Thyroid gland (tissue), 4 donors: ENCODE measurements around the gene ZNF280D. TPM values are rescaled to one million over a fixed set of nuclear protein-coding genes. Genes with fewer than 3 reads are reported as not detected.
"Not testable (repeated sequence)": the region's sequence is repeated elsewhere in the genome, so short reads cannot be mapped to it uniquely, and the experiment has no call there.

Experiments
- DNase-seq, 2 donors: peaks; one replicate each; pipeline ENCODE4 v3.0.0-alpha.2; 2019
- H3K27ac ChIP-seq, 3 donors: fragments of 200-600 bp; sonication (generic); 1 replicate in 2 of 3; 2 replicates in 1 of 3; pipeline ENCODE4 v1.5.1; 2016 to 2019; ENCODE audit warnings: mild to moderate bottlenecking in 1 of 3, moderate library complexity in 1 of 3
- H3K27me3 ChIP-seq: fragments of 200-600 bp; sonication (generic); one replicate; pipeline ENCODE4 v1.5.1; 2019
- H3K36me3 ChIP-seq, 2 donors: fragments of 200-600 bp; sonication (generic); one replicate each; pipeline ENCODE4 v1.5.1; 2016 to 2019
- H3K4me1 ChIP-seq, 2 donors: fragments of 200-600 bp; sonication (generic); one replicate each; pipeline ENCODE4 v1.5.1; 2017 to 2019
- H3K4me3 ChIP-seq, 3 donors: fragments of 200-600 bp; sonication (generic); replicated peaks in 1 of 3; 1 replicate in 2 of 3; 2 replicates in 1 of 3; pipeline ENCODE4 v1.5.1; 2016; ENCODE audit warnings: mild to moderate bottlenecking in 1 of 3
- H3K9me3 ChIP-seq: fragments of 200-600 bp; sonication (generic); one replicate; pipeline ENCODE4 v1.5.1; 2017
- CTCF ChIP-seq, 6 experiments: fragments of 200-600 bp in 3 of 6; fragments of 450-650 bp in 3 of 6; sonication (generic) in 3 of 6; IDR thresholded peaks; one replicate each; pipeline ENCODE4 v1.5.1; 2016 to 2019; ENCODE audit warnings: antibody characterized with exemption in 6 of 6, mild to moderate bottlenecking in 2 of 6, inconsistent platforms in 1 of 6, moderate library complexity in 1 of 6
- POLR2A ChIP-seq, 2 donors: fragments of 450-650 bp; IDR thresholded peaks; one replicate each; pipeline ENCODE4 v1.6.1; 2017; ENCODE audit warnings: antibody characterized with exemption in 2 of 2, mild to moderate bottlenecking in 2 of 2, moderate library complexity in 1 of 2
- WGBS, 2 donors: methylation state at CpG; one replicate each; pipeline ENCODE4 v1.1.5; 2017; 5-methylcytosine and 5-hydroxymethylcytosine counted together
- intact Hi-C: fragments of 100-400 bp; cut with DNase I; formaldehyde crosslinking; loops from one replicate; pipeline ENCODE4 v1.15.1; 2023
- total RNA-seq, 4 donors: library from RNA; depleted of rRNA; stranded (reverse); fragments of >200 nt; gene quantifications; one replicate each; pipeline ENCODE4 v1.2.3, GENCODE V29; 2016

The ZNF280D gene
- total RNA-seq, 4 donors from 2014 or later: 55.6 to 81.8 (median 61.4) TPM

- Histone ChIP-seq H3K36me3 (no peaks in the 10 kb centered on the region), H3K4me1 (peaks cover 8 to 12% of the 10 kb centered on the region in 2 donors), H3K9me3 (no peaks in the 10 kb centered on the region), H3K4me3 (no peak overlapping the region), H3K27me3 (no peaks in the 10 kb centered on the region), H3K27ac (no peak overlapping the region)
- DNase-seq: no peak
- no peak for TF ChIP-seq CTCF (IDR thresholded peaks at IDR 0.05)
- no peak for TF ChIP-seq POLR2A (IDR thresholded peaks at IDR 0.05)
- intact Hi-C loops: no loop called here
These were observed 18.1 kb downstream of the ZNF280D start for GRCh38 chr15:56715220-56715619.

- DNase-seq, H3K9me3 ChIP-seq, H3K4me3 ChIP-seq, H3K36me3 ChIP-seq, H3K27ac ChIP-seq, H3K4me1 ChIP-seq, H3K27me3 ChIP-seq, intact Hi-C loops: not testable (repeated sequence)
- 94 to 100% methylated on average over 5 of the region's 5 CpGs for WGBS, 2 donors
These were observed 23.8 kb downstream of the ZNF280D start for GRCh38 chr15:56709502-56709901.

DNA sequence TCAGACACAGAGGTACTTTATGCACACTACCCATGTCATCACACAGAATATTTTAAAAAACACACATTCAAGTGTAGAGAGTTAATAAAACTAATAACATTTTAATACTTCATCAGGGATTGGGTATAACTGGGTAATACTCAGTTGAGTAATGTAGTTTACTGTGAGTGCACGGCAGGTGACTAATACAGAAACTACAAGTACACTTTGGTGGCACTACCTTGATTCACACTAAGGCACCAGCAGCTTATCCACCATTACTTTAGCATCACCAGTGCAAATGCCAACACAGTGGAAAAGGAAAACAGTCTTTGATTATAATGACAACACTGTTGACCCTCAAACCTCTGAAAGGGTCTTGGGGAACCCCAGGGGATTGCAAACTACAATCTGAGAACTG, 33.6 kb downstream of the ZNF280D start:
- no peaks in the 10 kb centered on the region for H3K27me3 ChIP-seq
- WGBS, 2 donors: 96% methylated on average over 1 of the region's 1 CpG
- DNase-seq: no peak
- H3K36me3 ChIP-seq: peaks cover 19 to 23% of the 10 kb centered on the region in 2 donors
- no peaks in the 10 kb centered on the region for H3K9me3 ChIP-seq
- intact Hi-C loops: no loop called here
- H3K4me1 ChIP-seq: no peaks in the 10 kb centered on the region
- H3K4me3 ChIP-seq: no peak overlapping the region
- TF ChIP-seq POLR2A (IDR thresholded peaks at IDR 0.05): no peak
- TF ChIP-seq CTCF (IDR thresholded peaks at IDR 0.05): no peak
- no peak overlapping the region for H3K27ac ChIP-seq

GRCh38 chr15:56698270-56698669, 35.0 kb downstream of the ZNF280D start:
- Histone ChIP-seq H3K27ac (no peak overlapping the region), H3K9me3 (no peaks in the 10 kb centered on the region), H3K4me1 (no peaks in the 10 kb centered on the region), H3K27me3 (no peaks in the 10 kb centered on the region), H3K36me3 (peaks cover 15 to 23% of the 10 kb centered on the region in 2 donors), H3K4me3 (no peak overlapping the region)
- WGBS, 2 donors: 96 to 99% methylated on average over 2 of the region's 2 CpGs
- intact Hi-C loops: no loop called here
- TF ChIP-seq POLR2A (IDR thresholded peaks at IDR 0.05) (no peak), CTCF (IDR thresholded peaks at IDR 0.05) (no peak)
- DNase-seq: no peak

- DNase-seq: no peak
- Histone ChIP-seq H3K36me3 (peaks cover 0 to 9% of the 10 kb centered on the region in 2 donors), H3K4me1 (no peaks in the 10 kb centered on the region), H3K4me3 (no peak overlapping the region), H3K27ac (no peak overlapping the region), H3K9me3 (no peaks in the 10 kb centered on the region), H3K27me3 (no peaks in the 10 kb centered on the region)
- intact Hi-C loops: no loop called here
- TF ChIP-seq CTCF (IDR thresholded peaks at IDR 0.05) (no peak), POLR2A (IDR thresholded peaks at IDR 0.05) (no peak)
- WGBS, 2 donors: 83 to 85% methylated on average over 3 of the region's 3 CpGs
These were observed 39.5 kb downstream of the ZNF280D start for GRCh38 chr15:56693761-56694160.

GRCh38 chr15:56690733-56691132, 42.6 kb downstream of the ZNF280D start:
- intact Hi-C loops: no loop called here
- no peak overlapping the region for H3K4me3 ChIP-seq
- peaks cover 0 to 2% of the 10 kb centered on the region in 2 donors for H3K36me3 ChIP-seq
- TF ChIP-seq CTCF (IDR thresholded peaks at IDR 0.05) (no peak), POLR2A (IDR thresholded peaks at IDR 0.05) (no peak)
- H3K9me3 ChIP-seq: no peaks in the 10 kb centered on the region
- H3K27ac ChIP-seq: no peak overlapping the region
- WGBS, 2 donors: 90 to 92% methylated on average over 1 of the region's 1 CpG
- H3K4me1 ChIP-seq: no peaks in the 10 kb centered on the region
- no peaks in the 10 kb centered on the region for H3K27me3 ChIP-seq
- DNase-seq: no peak
